ENCODE data around the gene RYR1.

- TF ChIP-seq CTCF (IDR thresholded peaks at IDR 0.05) = no peak
- no peak for TF ChIP-seq SIN3A (IDR thresholded peaks at IDR 0.05; ENCODE audit: borderline replicate concordance, insufficient read depth, low read depth, low read length)
- no peak for TF ChIP-seq REST (IDR thresholded peaks at IDR 0.05; ENCODE audit: insufficient read depth in 1 of 2, low read depth in 2 of 2, low read length in 1 of 2)
- TF ChIP-seq TCF7L2 (IDR thresholded peaks at IDR 0.05; ENCODE audit: low read depth, low read length) = no peak
Measured at GRCh38 chr19:38412491-38412890, 21.0 kb upstream of the RYR1 start.
